NOMO-1 (cell line): ENCODE results near the gene PIP5K1C.

Source experiments
- DNase-seq, 2 experiments: peaks; one replicate each; lab custom pipeline; 2025; ENCODE audit not compliant: unreplicated experiment in 2 of 2; lab: John Stamatoyannopoulos, UW

The PIP5K1C gene

DNA sequence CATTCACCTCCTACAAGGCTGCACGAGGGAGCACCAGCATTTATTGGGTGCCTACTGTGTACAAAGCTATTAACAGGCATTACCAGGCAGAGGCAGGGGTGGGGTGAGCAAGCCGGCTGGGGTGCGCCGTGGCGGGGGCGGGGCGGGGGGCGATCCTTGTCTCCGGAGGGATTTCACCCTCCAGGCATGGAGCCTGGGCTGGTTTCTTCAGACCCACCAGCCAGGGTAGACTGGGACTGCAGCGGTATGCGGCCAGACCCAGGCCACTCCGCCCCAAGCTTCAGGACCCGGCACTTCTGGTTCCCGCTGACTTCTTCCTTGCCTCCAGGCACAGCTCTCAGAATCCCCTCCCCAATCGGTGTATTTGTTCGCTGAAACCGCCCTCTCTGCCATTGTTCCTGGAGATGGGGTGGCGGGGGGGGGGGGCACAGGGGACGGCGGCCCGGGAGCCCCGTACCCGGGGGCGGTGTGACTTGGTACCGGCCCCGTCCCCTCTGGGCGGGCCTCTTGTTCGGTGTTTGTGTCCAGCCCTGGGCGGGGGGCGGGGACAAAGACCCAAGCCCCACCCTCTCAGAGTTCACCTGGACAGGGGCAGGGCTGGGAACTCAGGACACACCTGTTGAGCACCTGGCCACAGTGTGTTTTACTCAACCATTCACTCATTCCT, 22.3 kb upstream of the PIP5K1C start:
- no peak for DNase-seq

DNA sequence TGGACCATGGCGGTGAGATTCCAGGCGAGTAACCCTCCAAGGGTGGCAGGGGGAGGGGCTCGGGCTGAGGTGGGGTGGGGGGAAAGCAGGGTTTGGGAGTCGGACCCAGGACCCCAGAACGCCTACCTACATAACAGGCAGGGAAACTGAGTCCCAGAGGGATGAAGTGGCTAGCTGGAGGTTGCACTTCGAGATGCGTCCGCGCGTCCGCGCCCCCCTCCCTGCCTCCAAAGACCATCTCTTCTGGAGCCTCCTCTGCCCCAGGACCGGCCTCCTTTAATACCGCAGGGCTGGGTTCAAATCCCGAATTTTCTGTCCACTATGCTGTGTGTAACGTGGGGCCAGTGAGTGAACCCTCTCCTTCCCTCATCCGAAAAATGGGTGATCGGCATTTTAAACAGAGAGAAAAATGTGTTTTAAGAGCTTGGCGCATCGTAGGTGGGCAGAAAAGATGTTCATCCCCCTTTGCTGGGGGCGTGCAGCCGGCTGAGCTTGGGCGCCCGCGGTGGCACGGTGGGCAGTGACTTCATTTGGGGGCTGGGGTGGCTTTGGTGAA, 21.7 kb upstream of the PIP5K1C start:
- no peak for DNase-seq

DNA sequence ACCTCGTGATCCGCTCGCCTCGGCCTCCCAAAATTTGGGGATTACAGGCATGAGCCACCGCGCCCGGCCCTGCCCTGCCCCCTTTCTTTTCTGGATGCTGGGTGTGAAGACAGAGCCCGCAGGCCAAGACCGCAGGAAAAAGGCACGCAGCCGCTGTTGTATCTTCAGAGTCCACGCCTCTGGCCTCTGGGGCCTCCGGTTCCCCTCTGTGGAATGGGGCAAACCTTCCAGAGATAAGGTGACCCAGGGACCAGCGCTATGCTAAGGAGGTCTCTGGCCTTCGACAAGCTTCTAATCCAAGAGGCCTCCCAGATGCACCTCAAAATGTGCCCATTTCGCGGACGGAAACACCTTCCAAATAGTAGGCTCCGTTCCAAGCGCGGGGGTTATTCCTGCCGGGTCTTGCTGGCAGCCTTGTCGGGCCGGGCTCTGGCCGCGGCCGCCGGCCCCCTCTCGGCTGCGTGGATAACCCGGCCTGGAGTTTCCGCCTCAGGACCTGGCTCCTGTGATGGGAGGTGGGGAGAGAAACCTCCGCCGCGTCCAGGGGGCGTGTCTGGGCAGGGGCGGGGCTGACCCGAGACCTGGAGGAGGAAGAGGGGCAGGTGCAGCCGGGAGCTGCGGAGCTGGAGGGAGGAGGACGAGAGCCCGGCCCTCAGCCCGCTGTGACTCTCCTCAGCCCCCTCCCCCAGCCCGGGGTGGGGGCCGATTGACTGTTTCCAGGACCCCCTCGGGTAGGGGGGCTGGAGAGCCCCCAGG, 21.0 kb upstream of the PIP5K1C start:
- DNase-seq, result peak; percentile 90 to 93

DNA sequence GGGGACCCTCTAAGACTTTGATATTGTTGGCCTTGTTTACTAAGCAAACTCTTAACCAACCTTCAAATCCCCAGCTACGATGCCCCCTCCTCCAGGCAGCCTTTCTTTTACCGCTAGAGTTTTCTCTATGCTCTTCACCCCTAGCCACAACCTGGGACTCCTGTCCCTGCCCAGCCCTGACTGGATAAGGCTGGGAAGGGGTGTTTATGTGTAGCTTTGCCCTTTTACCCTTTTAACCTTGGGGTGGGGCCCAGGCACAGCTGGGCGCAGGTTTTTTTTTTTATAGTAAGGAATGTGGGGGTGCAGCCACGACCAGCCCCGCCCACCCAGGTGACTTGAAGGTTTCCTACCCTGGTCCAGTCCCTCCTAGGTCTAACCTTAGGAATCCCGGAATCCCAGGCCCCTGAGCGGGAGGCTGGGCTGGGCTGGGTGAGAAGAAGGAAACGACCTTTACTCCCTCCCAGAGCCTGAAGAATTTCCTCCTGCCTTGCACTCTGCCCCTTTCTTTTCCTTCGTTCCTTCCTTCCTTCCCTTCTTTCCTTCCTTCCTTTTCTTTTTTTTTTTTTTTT, 20.2 kb upstream of the PIP5K1C start:
- no peak for DNase-seq

DNA sequence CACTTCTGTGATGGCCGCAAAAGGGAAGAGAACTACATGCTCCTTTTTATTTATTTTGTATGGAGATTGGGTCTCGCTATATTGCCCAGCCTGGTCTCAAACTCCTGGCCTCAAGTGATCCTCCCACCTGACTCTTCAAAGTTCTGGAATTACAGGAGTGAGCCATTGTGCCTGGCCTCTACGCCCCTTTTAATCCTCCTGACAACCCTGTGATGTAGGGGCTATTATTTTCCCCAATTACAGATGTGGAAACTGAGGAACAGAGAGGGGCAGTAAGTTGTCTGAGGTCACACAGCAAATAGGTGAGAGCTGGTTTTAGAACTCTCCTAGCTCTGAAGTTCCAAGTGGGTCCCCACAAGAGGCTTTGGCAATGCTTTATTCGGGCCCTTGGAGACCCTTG, 19.6 kb upstream of the PIP5K1C start:
- no peak for DNase-seq

DNA sequence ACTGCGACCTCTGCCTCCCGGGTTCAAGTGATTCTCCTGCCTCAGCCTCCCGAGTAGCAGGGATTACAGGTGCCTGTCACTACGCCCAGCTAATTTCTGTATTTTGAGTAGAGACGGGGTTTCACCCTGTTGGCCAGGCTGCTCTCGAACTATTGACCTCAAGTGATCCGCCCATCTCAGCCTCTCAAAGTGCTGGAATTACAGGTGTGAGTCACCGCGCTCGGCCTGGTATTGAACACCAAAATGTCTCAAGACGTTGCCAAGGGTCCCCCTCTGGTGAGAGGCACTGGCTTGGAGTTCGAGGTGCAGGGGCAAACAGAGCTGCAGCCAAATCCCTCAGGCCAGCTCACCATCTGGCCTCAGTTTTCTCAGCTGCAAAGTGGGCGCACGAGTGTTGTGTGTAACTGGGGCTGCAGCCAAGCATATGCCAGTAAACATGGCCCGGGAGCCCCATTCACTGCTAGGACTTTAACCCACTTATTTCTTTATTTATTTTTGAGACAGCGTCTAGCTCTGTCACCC, 15.9 kb upstream of the PIP5K1C start:
- DNase-seq, result no peak

DNA sequence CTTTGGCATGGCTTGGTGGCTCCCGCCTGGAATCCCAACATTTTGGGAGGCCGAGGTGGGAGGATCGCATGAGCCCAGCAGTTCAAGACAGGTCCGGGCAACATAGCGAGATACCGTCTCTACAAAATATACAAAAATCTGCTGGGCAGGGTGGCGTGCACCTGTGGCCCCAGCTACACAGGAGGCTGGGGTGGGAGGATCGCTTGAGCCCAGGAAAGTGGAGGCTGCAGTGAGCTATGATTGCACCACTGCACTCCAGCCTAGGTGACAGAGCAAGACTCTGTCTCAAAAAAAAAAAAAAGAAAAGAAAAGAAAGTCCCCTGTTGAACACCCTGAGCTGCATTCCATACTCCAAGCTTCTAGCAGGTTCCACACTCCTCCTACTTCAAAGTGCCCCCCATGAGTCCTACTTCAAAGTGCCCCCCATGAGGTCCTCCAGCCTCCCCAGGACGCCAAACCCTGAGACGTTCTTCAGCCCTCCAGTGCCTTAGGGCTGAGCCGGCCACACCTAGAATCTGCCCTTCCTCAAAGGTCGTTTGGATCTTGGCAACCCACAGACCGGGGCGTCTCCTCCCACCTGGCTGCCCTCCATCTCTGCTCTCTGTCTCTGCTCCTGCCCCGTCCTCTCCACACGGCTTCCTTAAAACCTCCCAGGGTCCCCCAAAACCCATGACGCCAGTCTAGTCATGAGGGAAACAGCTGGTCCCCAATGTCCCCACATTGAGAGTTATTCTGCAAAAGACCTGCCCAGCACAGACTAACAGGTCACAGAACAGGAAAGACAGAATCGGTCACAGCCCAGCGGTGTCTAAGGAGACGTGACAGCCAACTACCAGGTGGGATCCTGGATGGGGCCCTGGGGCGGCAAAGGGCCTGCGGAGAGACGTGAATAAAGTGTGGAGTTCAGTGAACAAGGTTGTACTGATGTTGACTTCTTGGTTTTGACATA, 12.7 kb upstream of the PIP5K1C start:
- no peak for DNase-seq

DNA sequence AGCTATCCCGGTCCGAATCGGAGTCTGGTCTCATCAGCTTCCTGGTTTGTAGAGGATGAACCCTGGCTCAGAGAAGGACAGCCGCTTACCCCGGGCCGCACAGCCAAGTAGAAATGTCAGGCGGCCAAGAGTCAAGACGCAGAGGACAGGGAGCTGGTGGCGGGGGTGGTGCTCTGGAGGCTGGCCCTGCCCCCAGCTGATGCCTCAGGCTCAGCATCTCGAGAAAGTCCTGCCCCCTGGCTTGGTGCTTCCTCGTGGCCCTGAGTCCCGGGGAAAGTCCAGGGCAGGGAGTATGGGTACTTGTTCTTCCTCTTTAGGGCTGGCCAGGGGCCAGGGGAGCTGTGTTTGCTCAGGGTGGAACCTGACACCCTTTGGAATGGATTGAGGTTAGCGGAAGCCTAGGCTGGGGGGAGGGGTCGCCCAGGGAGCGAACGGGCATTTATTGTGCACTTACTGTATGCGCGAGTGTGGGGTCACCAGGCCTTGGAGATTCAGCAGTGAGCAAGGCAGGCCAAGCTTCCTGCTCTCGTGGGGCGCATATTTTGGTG, 10.1 kb upstream of the PIP5K1C start:
- DNase-seq, result no peak

DNA sequence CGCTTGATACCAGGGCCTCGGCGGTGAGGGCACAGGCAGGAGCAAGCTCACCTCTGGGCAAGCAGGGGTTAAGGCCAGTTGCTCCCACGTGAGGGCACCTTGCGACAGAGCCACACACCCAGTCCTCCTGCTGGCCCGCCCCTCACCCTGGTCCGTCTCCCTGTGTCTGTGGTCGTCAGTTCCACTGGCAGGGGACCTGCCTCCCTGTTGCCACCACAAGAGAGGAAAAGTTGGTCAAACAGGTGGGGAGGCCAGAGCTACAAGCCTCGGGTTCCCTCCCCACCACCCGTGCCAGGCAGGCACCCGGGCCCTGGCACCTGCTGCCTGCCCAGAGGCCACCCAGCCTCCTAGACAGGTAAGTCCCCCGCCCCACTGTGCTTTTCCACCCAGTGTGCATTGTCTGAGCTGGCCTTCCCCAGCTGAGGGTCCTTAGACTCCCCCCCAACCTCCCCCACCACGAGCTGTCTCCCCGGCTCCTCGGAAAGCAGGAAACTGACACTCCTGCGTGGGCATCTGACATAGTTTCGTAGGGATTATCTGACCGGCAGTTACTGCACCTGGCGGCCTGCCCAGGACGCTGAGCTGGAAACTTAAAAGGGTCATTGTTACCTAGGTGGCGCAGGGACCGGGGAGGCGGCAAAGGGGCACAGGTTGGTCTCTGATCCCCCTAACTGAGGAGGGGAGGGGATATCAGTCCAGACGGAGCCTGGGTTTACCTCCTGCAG, 8.1 kb upstream of the PIP5K1C start, which contains the start of gene TJP3:
Gene TJP3, plus strand, starts transcription at position 178 of the 725 bp plus-strand sequence. CDS start 20,049 bp downstream, outside the sequence.
- no peak for DNase-seq

DNA sequence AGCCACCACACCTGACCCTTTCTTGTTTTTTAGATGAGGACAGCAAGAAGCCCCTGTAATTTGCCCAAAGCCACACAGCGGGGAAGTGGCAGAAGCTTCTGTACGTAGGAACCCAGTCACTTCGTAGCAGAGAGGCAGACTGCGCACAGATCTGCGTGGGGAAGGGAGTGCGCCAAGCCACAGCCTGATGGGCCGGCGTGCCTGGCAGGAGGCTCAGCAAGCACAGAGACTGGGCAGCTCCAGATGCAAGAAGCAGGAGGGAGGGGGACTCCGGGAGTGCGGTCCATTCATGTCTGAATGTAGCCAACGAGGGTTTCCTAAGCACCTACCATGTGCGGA, 7.6 kb upstream of the PIP5K1C start:
- no peak for DNase-seq

DNA sequence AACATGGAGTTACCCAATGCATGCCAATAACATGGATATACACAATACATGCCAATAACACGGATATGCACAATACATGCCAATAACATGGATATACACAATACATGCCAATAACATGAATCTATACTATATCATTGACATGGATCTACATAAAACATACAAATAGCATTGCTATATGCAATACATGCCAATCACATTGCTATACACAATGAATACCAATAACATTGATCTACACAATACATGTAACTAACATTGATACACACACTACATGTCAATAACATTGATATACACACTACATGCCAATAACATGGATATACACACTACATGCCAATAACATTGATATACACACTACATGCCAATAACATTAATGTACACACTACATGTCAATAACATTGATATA, 932 bp upstream of the PIP5K1C start:
- DNase-seq, result no peak

DNA sequence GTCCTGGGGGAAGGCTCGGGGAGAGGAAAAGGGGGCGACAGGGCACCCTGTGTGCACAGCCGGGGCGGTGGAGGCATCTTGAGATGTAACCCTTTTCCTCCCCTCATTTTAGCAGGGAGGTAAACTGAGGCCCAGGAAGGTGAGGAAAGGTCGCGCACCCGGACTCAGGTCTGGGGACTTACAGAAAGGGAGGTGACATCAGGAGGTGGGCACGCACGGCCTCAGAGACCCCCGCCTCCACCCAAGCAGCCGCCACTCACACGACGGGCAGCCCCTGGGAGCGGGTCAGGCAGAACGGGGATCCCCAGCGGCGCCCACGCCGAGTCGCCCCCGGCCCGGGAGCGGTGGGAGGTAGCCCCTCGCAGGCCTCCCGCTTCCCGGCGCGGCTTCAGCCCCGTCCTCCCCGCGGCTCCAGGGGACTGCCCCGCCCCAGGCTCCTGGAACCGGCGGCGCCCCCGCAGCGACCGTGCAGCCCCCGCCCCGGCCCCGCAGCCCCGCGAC, 477 bp downstream of the PIP5K1C start:
- no peak for DNase-seq

DNA sequence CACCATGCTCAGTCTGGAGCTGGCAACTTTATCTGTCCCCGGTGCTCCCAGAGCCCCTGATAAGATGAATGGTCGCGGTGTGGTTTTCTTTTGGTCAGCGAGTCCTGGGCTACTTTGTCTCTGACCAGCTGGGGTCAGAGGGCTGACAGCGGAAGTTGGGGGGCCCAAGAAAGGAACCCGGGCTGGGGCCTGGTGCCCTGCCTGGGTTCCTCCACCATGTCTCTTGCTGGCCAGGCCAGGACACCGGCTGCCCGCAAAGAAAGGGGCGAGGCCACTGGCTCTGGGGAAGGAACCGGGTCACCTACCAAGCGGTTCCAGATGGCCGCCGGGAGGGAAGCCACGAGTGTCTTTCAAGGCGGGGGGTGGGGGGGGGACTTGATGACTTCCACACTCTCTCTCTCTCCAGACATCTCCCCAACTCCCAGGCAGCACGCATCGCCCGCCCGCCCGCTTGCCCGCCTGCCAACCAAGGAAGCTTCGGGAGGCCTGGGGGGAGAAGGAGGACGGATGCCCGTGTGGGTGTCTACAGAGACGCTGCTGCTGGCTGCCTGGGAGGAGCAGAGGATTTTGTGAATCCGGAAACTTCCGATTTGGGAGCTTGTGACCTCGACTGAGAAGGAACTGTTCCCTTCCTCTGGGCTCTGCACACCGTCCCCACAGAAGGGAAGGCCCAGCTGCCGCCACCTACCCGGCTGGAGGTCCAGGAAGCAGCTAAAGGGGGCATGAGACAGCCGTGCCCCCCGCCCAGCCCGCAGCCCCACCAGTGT, 1.1 kb downstream of the PIP5K1C start:
- DNase-seq, result peak; percentile 45 to 47

DNA sequence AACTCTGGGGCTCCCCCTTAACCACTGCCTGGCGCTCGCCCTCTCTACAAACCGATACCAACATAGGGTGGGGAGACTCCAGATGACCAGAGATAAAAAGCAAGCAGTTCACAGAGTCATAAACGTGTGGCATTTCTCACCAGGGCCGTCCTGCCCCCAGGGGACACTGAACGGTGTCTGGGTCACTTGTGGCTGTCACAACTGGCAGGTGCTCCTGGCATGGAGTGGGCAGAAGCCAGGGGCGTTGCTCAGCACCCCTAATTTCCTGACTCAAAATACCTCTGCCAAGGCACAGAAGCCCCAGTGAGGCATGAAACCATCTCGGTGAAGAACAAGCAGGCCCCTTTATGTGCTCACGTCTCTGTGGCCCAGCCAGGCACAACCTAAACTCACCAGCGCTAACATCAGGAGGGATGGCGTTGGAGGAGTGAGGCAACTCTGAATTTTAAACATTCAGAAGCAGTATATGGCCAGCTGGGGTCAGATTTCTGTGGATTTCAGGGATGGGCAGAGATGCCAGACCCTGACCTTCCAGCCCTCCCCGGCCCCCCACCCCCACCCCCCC, 1.8 kb downstream of the PIP5K1C start:
- no peak for DNase-seq

DNA sequence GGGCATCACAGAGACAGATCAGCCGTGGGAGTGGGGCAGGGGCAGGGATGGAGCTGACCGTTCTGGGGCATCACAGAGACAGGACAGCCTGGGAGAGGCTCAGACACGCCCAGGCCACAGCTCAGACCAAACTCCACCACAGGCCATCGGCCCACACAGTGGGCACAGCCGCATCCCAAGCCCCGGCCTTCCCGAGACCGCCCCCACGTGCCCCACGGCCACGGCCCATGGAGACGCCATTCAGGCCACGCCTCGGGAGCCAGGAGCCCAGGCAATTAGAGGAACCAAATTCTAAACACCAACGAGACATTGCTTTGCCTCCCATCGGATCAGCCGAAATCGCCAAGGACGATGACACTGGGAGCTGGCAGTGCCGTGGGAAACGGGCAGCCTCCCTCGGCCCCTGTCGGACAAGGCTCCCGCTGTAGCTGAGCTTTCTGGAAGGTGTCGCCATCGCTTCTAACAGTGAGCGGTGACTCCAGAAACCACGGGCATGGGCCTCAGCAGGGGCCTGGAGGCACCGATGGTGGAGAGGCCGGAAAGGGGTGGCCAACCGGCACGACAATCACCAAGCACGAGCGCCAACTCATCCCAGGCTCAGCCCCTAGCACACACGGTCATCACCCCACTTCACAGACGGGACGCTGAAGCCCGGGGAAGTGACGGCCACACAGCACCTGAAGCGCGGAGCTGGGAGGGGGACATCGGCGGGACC, 2.4 kb downstream of the PIP5K1C start:
- DNase-seq, result no peak

DNA sequence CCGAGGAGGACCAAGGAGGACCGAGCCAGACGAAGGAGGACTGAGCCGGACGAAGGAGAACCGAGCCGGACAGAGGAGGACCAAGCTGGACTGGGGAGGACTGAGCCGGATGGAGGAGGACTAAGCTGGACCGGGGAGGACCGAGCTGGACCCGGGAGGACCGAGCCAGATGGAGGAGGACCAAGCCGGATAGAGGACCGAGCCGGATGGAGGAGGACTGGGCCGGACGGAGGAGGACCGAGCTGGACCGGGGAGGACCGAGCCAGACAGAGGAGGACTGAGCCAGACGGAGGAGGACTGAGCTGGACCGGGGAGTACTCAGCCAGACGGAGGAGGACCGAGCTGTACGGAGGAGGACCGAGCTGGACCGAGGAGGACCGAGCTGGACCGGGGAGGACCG, 3.2 kb downstream of the PIP5K1C start:
- no peak for DNase-seq

DNA sequence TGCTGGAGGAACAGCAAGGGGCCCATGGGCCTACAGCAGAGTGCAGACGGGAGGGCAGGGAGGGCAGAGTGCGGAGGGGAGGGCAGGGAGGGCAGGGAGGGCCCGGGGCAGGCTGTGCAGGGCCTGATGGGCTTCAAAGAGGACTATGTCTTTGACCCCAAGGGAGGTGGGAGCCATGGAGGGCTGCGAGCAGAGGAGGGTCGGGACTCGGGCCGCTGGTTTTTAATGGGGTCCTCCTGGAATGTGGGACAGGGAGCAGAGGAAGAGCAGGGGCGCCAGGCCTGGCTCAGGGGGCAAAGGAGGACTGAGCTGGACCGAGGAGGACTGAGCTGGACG, 3.6 kb downstream of the PIP5K1C start:
- no peak for DNase-seq
